Gastrocnemius medialis (tissue), 4 donors: ENCODE data around the gene DAB2IP.

Experiments
- POLR2A ChIP-seq, 2 donors: fragments of 450-650 bp; IDR thresholded peaks; one replicate each; pipeline ENCODE4 v1.6.1; 2017; ENCODE audit warnings: antibody characterized with exemption in 2 of 2, mild to moderate bottlenecking in 2 of 2, moderate library complexity in 2 of 2
- TF ChIP-seq, protein P1 (sequence below), 5 experiments: fragments of 450-650 bp in 3 of 5; fragments of 200-600 bp in 2 of 5; sonication (generic) in 2 of 5; IDR thresholded peaks in 4 of 5; conservative IDR thresholded peaks in 1 of 5; 1 replicate in 4 of 5; 2 replicates in 1 of 5; pipeline ENCODE4 v1.5.1; 2016 to 2019; ENCODE audit warnings: antibody characterized with exemption in 5 of 5, mild to moderate bottlenecking in 3 of 5, moderate library complexity in 3 of 5

- TF ChIP-seq, protein P1, sequence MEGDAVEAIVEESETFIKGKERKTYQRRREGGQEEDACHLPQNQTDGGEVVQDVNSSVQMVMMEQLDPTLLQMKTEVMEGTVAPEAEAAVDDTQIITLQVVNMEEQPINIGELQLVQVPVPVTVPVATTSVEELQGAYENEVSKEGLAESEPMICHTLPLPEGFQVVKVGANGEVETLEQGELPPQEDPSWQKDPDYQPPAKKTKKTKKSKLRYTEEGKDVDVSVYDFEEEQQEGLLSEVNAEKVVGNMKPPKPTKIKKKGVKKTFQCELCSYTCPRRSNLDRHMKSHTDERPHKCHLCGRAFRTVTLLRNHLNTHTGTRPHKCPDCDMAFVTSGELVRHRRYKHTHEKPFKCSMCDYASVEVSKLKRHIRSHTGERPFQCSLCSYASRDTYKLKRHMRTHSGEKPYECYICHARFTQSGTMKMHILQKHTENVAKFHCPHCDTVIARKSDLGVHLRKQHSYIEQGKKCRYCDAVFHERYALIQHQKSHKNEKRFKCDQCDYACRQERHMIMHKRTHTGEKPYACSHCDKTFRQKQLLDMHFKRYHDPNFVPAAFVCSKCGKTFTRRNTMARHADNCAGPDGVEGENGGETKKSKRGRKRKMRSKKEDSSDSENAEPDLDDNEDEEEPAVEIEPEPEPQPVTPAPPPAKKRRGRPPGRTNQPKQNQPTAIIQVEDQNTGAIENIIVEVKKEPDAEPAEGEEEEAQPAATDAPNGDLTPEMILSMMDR (IDR thresholded peaks at IDR 0.05 in 4 of 5, conservative IDR thresholded peaks at IDR 0.05 in 1 of 5), result peak; percentile 29 to 72 (median 70)
- no peak for TF ChIP-seq POLR2A (IDR thresholded peaks at IDR 0.05)
Observed at GRCh38 chr9:121684381-121685145, 33.1 kb downstream of the DAB2IP start.
